ENCODE measurements around the gene POLE2. TPM values are rescaled to one million over a fixed set of nuclear protein-coding genes. Genes with fewer than 3 reads are reported as not detected.
A peak's percentile ranks its signal among the peaks of the same experiment; 100 is the strongest.

The POLE2 gene
- total and polyA plus RNA-seq, 2 of the 13 experiments (the other 11 are each of a cell fraction or from before 2014, with no cell fraction given) = 16.6 to 37.0 TPM

GRCh38 chr14:49633640-49634546 lies 54.1 kb downstream of the POLE2 start (continued):
- TF ChIP-seq ZXDC (CRISPR knock-in tag; IDR thresholded peaks at IDR 0.05) (no peak; the same call in 1 of the 2 replicates), MTERF4 (CRISPR knock-in tag; IDR thresholded peaks at IDR 0.05) (0 out of 2 replicates have a peak, but pooled peaks have one; percentile 17), ZFP82 (CRISPR knock-in tag; IDR thresholded peaks at IDR 0.05; ENCODE audit: borderline replicate concordance) (peak; percentile 96; the same call in 1 of the 2 replicates), PLSCR1 (CRISPR knock-in tag; IDR thresholded peaks at IDR 0.05; ENCODE audit: borderline replicate concordance) (peak; percentile 88), FOXJ3 (CRISPR knock-in tag; IDR thresholded peaks at IDR 0.05; ENCODE audit: borderline replicate concordance) (no peak; the same call in 1 of the 2 replicates), HOXA7 (CRISPR knock-in tag; IDR thresholded peaks at IDR 0.05) (peak; percentile 50; the same call in 1 of the 2 replicates), ZNF331 (CRISPR knock-in tag; IDR thresholded peaks at IDR 0.05) (peak; percentile 86; the same call in 1 of the 2 replicates), ZNF251 (CRISPR knock-in tag; IDR thresholded peaks at IDR 0.05) (no peak), CBX5 (CRISPR knock-in tag; IDR thresholded peaks at IDR 0.05; ENCODE audit: borderline replicate concordance) (peak; percentile 69), ZKSCAN8 (CRISPR knock-in tag; IDR thresholded peaks at IDR 0.05; ENCODE audit: borderline replicate concordance) (peak; percentile 50; the same call in 1 of the 2 replicates), ZFP36 (IDR thresholded peaks at IDR 0.05; ENCODE audit: borderline replicate concordance, low read depth, low read length, partially characterized antibody) (no peak), TEAD2 (CRISPR knock-in tag; IDR thresholded peaks at IDR 0.05) (no peak), TBL1XR1 (IDR thresholded peaks at IDR 0.05; ENCODE audit: borderline replicate concordance, low read length, partially characterized antibody) (no peak), RFX5 (IDR thresholded peaks at IDR 0.05; ENCODE audit: low read depth, low read length) (no peak), REPIN1 (CRISPR knock-in tag; IDR thresholded peaks at IDR 0.05; ENCODE audit: borderline replicate concordance, low read depth) (peak; percentile 73), RAD51 (IDR thresholded peaks at IDR 0.05; ENCODE audit: borderline replicate concordance) (no peak), YY1 (IDR thresholded peaks at IDR 0.05; ENCODE audit: insufficient read depth, insufficient replicate concordance, low read depth, low read length) (peak; percentile 9), JDP2 (CRISPR knock-in tag; IDR thresholded peaks at IDR 0.05; ENCODE audit: borderline replicate concordance) (peak; percentile 37; the same call in 1 of the 2 replicates), ZBTB43 (CRISPR knock-in tag; conservative IDR thresholded peaks at IDR 0.05) (no peak), AKAP8 (CRISPR knock-in tag; IDR thresholded peaks at IDR 0.05) (no peak), ARID2 (CRISPR knock-in tag; IDR thresholded peaks at IDR 0.05; ENCODE audit: borderline replicate concordance) (no peak), ZNF451 (CRISPR knock-in tag; IDR thresholded peaks at IDR 0.05) (peak; percentile 36; the same call in 1 of the 2 replicates), ZNF207 (IDR thresholded peaks at IDR 0.05; ENCODE audit: borderline replicate concordance) (no peak)
